Endometrial microvascular endothelial cells (primary cell): ENCODE data around the gene FUT6. TPM values are rescaled to one million over a fixed set of nuclear protein-coding genes. Genes with fewer than 3 reads are reported as not detected.

Experiments used
- total RNA-seq: library from RNA; depleted of rRNA; stranded (reverse); fragments of >200 nt; gene quantifications from one replicate; pipeline ENCODE4 v1.2.3, GENCODE V29; 2015; ENCODE audit errors: inconsistent ontology term

The FUT6 gene
- total RNA-seq, 1 donor from 2014 or later, result not detected

Other genes with a start within 250 kb of the FUT6 start
- gene SAFB2, start 216.9 kb downstream of the FUT6 start, total RNA-seq, result 17.8 TPM
- gene SAFB, start 216.6 kb downstream of the FUT6 start, total RNA-seq, result 27.9 TPM
- gene MICOS13, start 159.2 kb downstream of the FUT6 start, total RNA-seq, result 42.4 TPM
- gene HSD11B1L, start 158.7 kb downstream of the FUT6 start, total RNA-seq, result 2.6 TPM
- gene RPL36, start 149.4 kb downstream of the FUT6 start, total RNA-seq, result 961 TPM
- gene LONP1, start 119.6 kb downstream of the FUT6 start, total RNA-seq, result 95.7 TPM
- gene CATSPERD, start 119.1 kb downstream of the FUT6 start, total RNA-seq, result not detected
- 0.09 TPM for gene PRR22, start 55.0 kb downstream of the FUT6 start, total RNA-seq
- gene DUS3L, start 48.5 kb downstream of the FUT6 start, total RNA-seq, result 25.3 TPM
- gene NRTN, start 34.6 kb downstream of the FUT6 start, total RNA-seq, result not detected
- not detected for gene FUT3, start 11.7 kb upstream of the FUT6 start, total RNA-seq
- gene FUT5, start 30.8 kb upstream of the FUT6 start, total RNA-seq, result not detected
- 324 TPM for gene NDUFA11, start 64.1 kb upstream of the FUT6 start, total RNA-seq
- gene VMAC, start 65.2 kb upstream of the FUT6 start, total RNA-seq, result 8.5 TPM
- gene CAPS, start 74.6 kb upstream of the FUT6 start, total RNA-seq, result 1.9 TPM
- gene RANBP3, start 138.4 kb upstream of the FUT6 start, total RNA-seq, result 48.9 TPM